SH-SY5Y (cell line): ENCODE measurements around the gene CORO2A.

Experiments used
- GATA2 ChIP-seq: IDR thresholded peaks from 2 replicates; pipeline ENCODE4 v1.6.1; 2011; ENCODE audit warnings: mild to moderate bottlenecking, low read depth, low read length
- GATA3 ChIP-seq: IDR thresholded peaks from 2 replicates; pipeline ENCODE4 v1.6.1; 2011; ENCODE audit warnings: low read depth, mild to moderate bottlenecking, low read length, moderate library complexity

DNA sequence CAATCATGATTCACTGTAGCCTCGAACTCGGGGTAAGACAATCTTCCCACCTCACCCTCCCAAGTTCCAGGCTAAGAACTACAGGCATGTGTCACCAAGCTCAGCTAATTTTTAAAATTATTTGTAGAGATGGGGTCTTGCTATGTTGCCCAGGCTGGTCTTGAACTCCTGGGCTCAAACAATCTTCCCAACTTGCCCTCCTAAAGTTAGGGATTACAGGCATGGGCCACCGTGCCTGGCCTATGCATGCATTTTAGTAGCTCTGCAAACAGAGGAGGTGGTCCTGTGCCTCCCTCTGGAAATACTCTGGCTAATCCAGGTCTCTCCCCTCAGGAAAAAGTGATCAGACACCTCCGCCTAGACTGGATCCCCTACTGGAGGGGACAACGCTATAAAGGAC lies 51.9 kb downstream of the CORO2A start:
- TF ChIP-seq GATA2 (no peak), GATA3 (no peak)
